ENCODE results near the gene TMEM203. TPM values are rescaled to one million over a fixed set of nuclear protein-coding genes. Genes with fewer than 3 reads are reported as not detected.

TMEM203 gene
- total RNA-seq, 2 donors from 2014 or later: 35.7 to 43.5 TPM

DNA sequence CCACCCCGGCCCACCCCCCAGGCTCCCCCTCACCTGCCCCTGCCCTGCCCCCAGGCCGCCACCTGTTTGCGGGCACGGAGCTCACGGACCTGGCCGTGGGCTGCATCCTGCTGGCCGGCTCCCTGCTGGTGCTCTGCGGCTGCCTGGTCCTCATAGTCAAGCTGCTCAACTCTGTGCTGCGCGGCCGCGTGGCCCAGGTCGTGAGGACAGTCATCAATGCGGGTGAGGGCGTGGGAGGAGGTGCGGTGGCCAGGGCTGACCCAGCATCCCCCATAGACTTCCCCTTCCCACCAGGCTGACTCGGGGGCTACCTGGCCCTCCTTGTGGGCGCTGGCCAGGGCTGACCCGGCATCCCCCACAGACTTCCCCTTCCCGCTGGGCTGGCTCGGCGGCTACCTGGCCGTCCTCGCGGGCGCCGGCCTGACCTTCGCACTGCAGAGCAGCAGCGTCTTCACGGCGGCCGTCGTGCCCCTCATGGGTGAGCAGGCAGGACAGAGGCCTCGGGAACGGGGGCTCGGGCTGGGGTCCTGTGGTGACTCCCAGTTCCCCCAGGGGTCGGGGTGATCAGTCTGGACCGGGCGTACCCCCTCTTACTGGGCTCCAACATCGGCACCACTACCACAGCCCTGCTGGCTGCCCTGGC is 28.7 kb upstream of the TMEM203 start:
- H3K4me1 ChIP-seq: peaks cover 27% of the 10 kb centered on the region
- TF ChIP-seq, protein P1, sequence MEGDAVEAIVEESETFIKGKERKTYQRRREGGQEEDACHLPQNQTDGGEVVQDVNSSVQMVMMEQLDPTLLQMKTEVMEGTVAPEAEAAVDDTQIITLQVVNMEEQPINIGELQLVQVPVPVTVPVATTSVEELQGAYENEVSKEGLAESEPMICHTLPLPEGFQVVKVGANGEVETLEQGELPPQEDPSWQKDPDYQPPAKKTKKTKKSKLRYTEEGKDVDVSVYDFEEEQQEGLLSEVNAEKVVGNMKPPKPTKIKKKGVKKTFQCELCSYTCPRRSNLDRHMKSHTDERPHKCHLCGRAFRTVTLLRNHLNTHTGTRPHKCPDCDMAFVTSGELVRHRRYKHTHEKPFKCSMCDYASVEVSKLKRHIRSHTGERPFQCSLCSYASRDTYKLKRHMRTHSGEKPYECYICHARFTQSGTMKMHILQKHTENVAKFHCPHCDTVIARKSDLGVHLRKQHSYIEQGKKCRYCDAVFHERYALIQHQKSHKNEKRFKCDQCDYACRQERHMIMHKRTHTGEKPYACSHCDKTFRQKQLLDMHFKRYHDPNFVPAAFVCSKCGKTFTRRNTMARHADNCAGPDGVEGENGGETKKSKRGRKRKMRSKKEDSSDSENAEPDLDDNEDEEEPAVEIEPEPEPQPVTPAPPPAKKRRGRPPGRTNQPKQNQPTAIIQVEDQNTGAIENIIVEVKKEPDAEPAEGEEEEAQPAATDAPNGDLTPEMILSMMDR (IDR thresholded peaks at IDR 0.05): no peak
- H3K4me3 ChIP-seq: no peak overlapping the region
- H3K9ac ChIP-seq (ENCODE audit: low read depth in 2 of 2, low read length in 2 of 2): no peak overlapping the region
- H3K27ac ChIP-seq: no peak overlapping the region
- H3K27me3 ChIP-seq: peaks cover 35% of the 10 kb centered on the region
- no peak for DNase-seq
- intact Hi-C loops (cut with DNase I): no loop called here
- no peaks in the 10 kb centered on the region for H3K9me3 ChIP-seq
- no peaks in the 10 kb centered on the region for H3K36me3 ChIP-seq

GRCh38 chr9:137233143-137233980 is 27.9 kb upstream of the TMEM203 start:
- no peak overlapping the region for H3K9ac ChIP-seq (ENCODE audit: low read depth in 2 of 2, low read length in 2 of 2)
- no peak overlapping the region for H3K27ac ChIP-seq
- TF ChIP-seq, protein P1 (IDR thresholded peaks at IDR 0.05): no peak
- peaks cover 44% of the 10 kb centered on the region for H3K27me3 ChIP-seq
- no peak for DNase-seq
- H3K4me3 ChIP-seq: no peak overlapping the region
- intact Hi-C loops (cut with DNase I): no loop called here
- H3K4me1 ChIP-seq: peaks cover 29% of the 10 kb centered on the region
- H3K36me3 ChIP-seq: no peaks in the 10 kb centered on the region
- no peaks in the 10 kb centered on the region for H3K9me3 ChIP-seq

GRCh38 chr9:137232510-137232909 is 27.1 kb upstream of the TMEM203 start:
- intact Hi-C loops (cut with DNase I): no loop called here
- TF ChIP-seq, protein P1 (IDR thresholded peaks at IDR 0.05): no peak
- H3K9ac ChIP-seq (ENCODE audit: low read depth in 2 of 2, low read length in 2 of 2): no peak overlapping the region
- H3K4me1 ChIP-seq: peaks cover 23% of the 10 kb centered on the region
- H3K27ac ChIP-seq: no peak overlapping the region
- H3K27me3 ChIP-seq: peaks cover 44% of the 10 kb centered on the region
- no peaks in the 10 kb centered on the region for H3K9me3 ChIP-seq
- H3K36me3 ChIP-seq: no peaks in the 10 kb centered on the region
- H3K4me3 ChIP-seq: no peak overlapping the region
- no peak for DNase-seq

- intact Hi-C loops (cut with DNase I): no loop called here
- Histone ChIP-seq H3K27me3 (peaks cover 44% of the 10 kb centered on the region), H3K4me1 (peaks cover 23% of the 10 kb centered on the region), H3K4me3 (no peak overlapping the region), H3K9ac (ENCODE audit: low read depth in 2 of 2, low read length in 2 of 2) (peak overlapping the region in 1 of 2 donors; percentile 39), H3K27ac (no peak overlapping the region), H3K9me3 (no peaks in the 10 kb centered on the region), H3K36me3 (no peaks in the 10 kb centered on the region)
- TF ChIP-seq, protein P1 (IDR thresholded peaks at IDR 0.05): no peak
- DNase-seq: no peak
These were observed 26.7 kb upstream of the TMEM203 start for GRCh38 chr9:137232101-137232500.

GRCh38 chr9:137231372-137232039 is 26.1 kb upstream of the TMEM203 start:
- TF ChIP-seq, protein P1 (IDR thresholded peaks at IDR 0.05): no peak
- H3K27me3 ChIP-seq: peaks cover 44% of the 10 kb centered on the region
- H3K9ac ChIP-seq (ENCODE audit: low read depth in 2 of 2, low read length in 2 of 2): no peak overlapping the region
- intact Hi-C loops (cut with DNase I): no loop called here
- DNase-seq: no peak
- no peaks in the 10 kb centered on the region for H3K36me3 ChIP-seq
- H3K4me3 ChIP-seq: no peak overlapping the region
- H3K4me1 ChIP-seq: peaks cover 23% of the 10 kb centered on the region
- H3K27ac ChIP-seq: no peak overlapping the region
- no peaks in the 10 kb centered on the region for H3K9me3 ChIP-seq
